Brain pericyte (primary cell): ENCODE results near the gene IGF2BP3.
"Not testable (repeated sequence)": the region's sequence is repeated elsewhere in the genome, so short reads cannot be mapped to it uniquely, and the experiment has no call there.

Source experiments
- DNase-seq: peaks from one replicate; pipeline ENCODE4 v3.0.0-alpha.2; 2012; ENCODE audit warnings: low read depth, low spot score

The IGF2BP3 gene

GRCh38 chr7:23422384-23422783 lies 47.9 kb downstream of the IGF2BP3 start:
- DNase-seq, result no peak

- no peak for DNase-seq
Observed at GRCh38 chr7:23419845-23420244, 50.4 kb downstream of the IGF2BP3 start.

- no peak for DNase-seq
Observed at GRCh38 chr7:23419160-23419559, 51.1 kb downstream of the IGF2BP3 start.

- DNase-seq, result no peak
Observed at GRCh38 chr7:23418046-23418445, 52.2 kb downstream of the IGF2BP3 start.

GRCh38 chr7:23415198-23415597 lies 55.1 kb downstream of the IGF2BP3 start:
- no peak for DNase-seq

GRCh38 chr7:23410446-23411183 lies 59.7 kb downstream of the IGF2BP3 start:
- no peak for DNase-seq

GRCh38 chr7:23406564-23406963 lies 63.7 kb downstream of the IGF2BP3 start:
- not testable (repeated sequence) for DNase-seq

- no peak for DNase-seq
Observed at GRCh38 chr7:23405240-23405618, 65.1 kb downstream of the IGF2BP3 start.

- DNase-seq, result no peak
Observed at GRCh38 chr7:23404546-23405239, 65.6 kb downstream of the IGF2BP3 start.

GRCh38 chr7:23403970-23404369 lies 66.3 kb downstream of the IGF2BP3 start:
- no peak for DNase-seq

GRCh38 chr7:23398090-23398489 lies 72.2 kb downstream of the IGF2BP3 start:
- DNase-seq, result not testable (repeated sequence)

- DNase-seq, result no peak
Observed at GRCh38 chr7:23397241-23397640, 73.0 kb downstream of the IGF2BP3 start.

GRCh38 chr7:23396222-23397015 lies 73.9 kb downstream of the IGF2BP3 start:
- no peak for DNase-seq

GRCh38 chr7:23394488-23395171 lies 75.7 kb downstream of the IGF2BP3 start:
- DNase-seq, result no peak

- no peak for DNase-seq
Observed at GRCh38 chr7:23393636-23394035, 76.7 kb downstream of the IGF2BP3 start.

- DNase-seq, result no peak
Observed at GRCh38 chr7:23389701-23390100, 80.6 kb downstream of the IGF2BP3 start.

- DNase-seq, result no peak
Observed at GRCh38 chr7:23387583-23387982, 82.7 kb downstream of the IGF2BP3 start.

- DNase-seq, result no peak
Observed at GRCh38 chr7:23385140-23385539, 85.2 kb downstream of the IGF2BP3 start.

GRCh38 chr7:23383225-23383624 lies 87.1 kb downstream of the IGF2BP3 start:
- DNase-seq, result no peak

GRCh38 chr7:23380961-23381360 lies 89.3 kb downstream of the IGF2BP3 start:
- DNase-seq, result no peak

- DNase-seq, result no peak
Observed at GRCh38 chr7:23380556-23380955, 89.7 kb downstream of the IGF2BP3 start.

- DNase-seq, result no peak
Observed at GRCh38 chr7:23378996-23379395, 91.3 kb downstream of the IGF2BP3 start.
